ENCODE measurements around the gene MBNL2.

DNA sequence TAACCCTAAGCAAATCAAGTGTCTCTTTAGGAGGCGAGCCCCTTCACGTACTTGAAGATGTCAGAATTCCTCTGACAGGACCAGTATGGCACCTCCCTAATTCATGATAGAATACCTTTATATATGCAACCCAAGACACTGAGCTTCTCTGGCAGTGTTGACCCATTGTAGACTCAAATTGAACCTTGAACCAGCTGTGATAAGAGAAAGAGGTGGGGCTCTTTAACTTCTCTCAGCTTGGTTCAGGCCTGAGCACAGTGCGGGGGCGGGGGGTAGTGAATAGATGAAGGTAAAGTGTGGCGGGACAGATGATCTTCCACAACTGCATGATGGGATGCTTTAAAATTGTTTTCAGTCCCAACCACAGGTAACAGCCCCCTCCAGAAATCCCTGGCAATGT, 12.1 kb downstream of the MBNL2 start:
- TF ChIP-seq RELA (IDR thresholded peaks at IDR 0.05; ENCODE audit: borderline replicate concordance, partially characterized antibody), result no peak
- TF ChIP-seq ATF3 (IDR thresholded peaks at IDR 0.05; ENCODE audit: borderline replicate concordance, extremely low read depth, low read depth, low read length), result no peak
- no peak for TF ChIP-seq CREB1 (IDR thresholded peaks at IDR 0.05; ENCODE audit: low read depth)
- TF ChIP-seq, protein P1, sequence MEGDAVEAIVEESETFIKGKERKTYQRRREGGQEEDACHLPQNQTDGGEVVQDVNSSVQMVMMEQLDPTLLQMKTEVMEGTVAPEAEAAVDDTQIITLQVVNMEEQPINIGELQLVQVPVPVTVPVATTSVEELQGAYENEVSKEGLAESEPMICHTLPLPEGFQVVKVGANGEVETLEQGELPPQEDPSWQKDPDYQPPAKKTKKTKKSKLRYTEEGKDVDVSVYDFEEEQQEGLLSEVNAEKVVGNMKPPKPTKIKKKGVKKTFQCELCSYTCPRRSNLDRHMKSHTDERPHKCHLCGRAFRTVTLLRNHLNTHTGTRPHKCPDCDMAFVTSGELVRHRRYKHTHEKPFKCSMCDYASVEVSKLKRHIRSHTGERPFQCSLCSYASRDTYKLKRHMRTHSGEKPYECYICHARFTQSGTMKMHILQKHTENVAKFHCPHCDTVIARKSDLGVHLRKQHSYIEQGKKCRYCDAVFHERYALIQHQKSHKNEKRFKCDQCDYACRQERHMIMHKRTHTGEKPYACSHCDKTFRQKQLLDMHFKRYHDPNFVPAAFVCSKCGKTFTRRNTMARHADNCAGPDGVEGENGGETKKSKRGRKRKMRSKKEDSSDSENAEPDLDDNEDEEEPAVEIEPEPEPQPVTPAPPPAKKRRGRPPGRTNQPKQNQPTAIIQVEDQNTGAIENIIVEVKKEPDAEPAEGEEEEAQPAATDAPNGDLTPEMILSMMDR (IDR thresholded peaks at IDR 0.05 in 2 of 3, conservative IDR thresholded peaks at IDR 0.05 in 1 of 3; ENCODE audit: control insufficient read depth in 2 of 3, extremely low read depth in 1 of 3, insufficient read depth in 1 of 3, low read depth in 3 of 3, low read length in 3 of 3), result no peak
- no peak for TF ChIP-seq ZNF217 (IDR thresholded peaks at IDR 0.05)
- TF ChIP-seq RCOR1 (conservative IDR thresholded peaks at IDR 0.05; ENCODE audit: low read depth, low read length), result no peak
- TF ChIP-seq EP300 (IDR thresholded peaks at IDR 0.05; ENCODE audit: borderline replicate concordance in 1 of 2, control insufficient read depth in 1 of 2, low read depth in 2 of 2, low read length in 2 of 2), result no peak
- no peak for TF ChIP-seq SUZ12 (IDR thresholded peaks at IDR 0.05; ENCODE audit: unreplicated experiment)
- TF ChIP-seq ATF7 (IDR thresholded peaks at IDR 0.05; ENCODE audit: low read depth), result no peak
- TF ChIP-seq LARP7 (IDR thresholded peaks at IDR 0.05), result no peak
- no peak for TF ChIP-seq POLR2A (IDR thresholded peaks at IDR 0.05; ENCODE audit: low read depth, low read length)

All from GM12878 (cell line).